ENCODE results near the gene DAAM1.

DAAM1 gene

GRCh38 chr14:59238216-59238615 lies 49.7 kb downstream of the DAAM1 start:
- Mint-ChIP-seq H3K9me3 (peaks cover 22% of the 10 kb centered on the region), H3K4me3 (no peak overlapping the region), H3K27ac (peak overlapping the region in 2 of 3 experiments; percentile 18 to 30), H3K36me3 (ENCODE audit: low read depth) (peaks cover 20% of the 10 kb centered on the region), H3K27me3 (ENCODE audit: low read depth) (no peaks in the 10 kb centered on the region), H3K4me1 (peaks cover 53% of the 10 kb centered on the region)
- no peak for TF ChIP-seq CTCF (IDR thresholded peaks at IDR 0.05; ENCODE audit: unreplicated experiment in 3 of 3)

DNA sequence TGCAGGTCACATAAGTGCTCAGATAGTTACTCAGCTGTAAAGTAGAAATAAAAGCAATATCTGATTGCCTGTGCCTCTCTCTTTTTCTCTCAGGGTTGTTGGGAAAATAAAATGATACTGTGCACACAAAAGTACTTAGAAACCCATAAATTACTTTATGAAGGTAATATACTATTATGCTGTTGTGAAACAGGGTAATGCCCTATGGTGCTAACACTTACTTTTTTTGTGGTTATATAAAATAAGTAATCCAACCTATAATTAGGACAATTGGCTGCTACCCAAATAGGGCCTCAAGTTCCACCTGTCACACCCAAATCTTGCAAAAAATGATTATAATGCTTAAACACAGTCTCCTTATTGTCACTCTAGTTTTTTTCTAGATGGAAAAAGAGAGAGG lies 50.6 kb downstream of the DAAM1 start:
- no peak overlapping the region for H3K4me3 Mint-ChIP-seq
- TF ChIP-seq CTCF (IDR thresholded peaks at IDR 0.05; ENCODE audit: unreplicated experiment in 3 of 3) = no peak
- H3K27ac Mint-ChIP-seq = no peak overlapping the region
- peaks cover 18% of the 10 kb centered on the region for H3K9me3 Mint-ChIP-seq
- H3K27me3 Mint-ChIP-seq (ENCODE audit: low read depth) = no peaks in the 10 kb centered on the region
- peaks cover 53% of the 10 kb centered on the region for H3K4me1 Mint-ChIP-seq
- peaks cover 22% of the 10 kb centered on the region for H3K36me3 Mint-ChIP-seq (ENCODE audit: low read depth)

- no peak for TF ChIP-seq CTCF (IDR thresholded peaks at IDR 0.05; ENCODE audit: unreplicated experiment in 3 of 3)
- peaks cover 7% of the 10 kb centered on the region for H3K9me3 Mint-ChIP-seq
- H3K4me1 Mint-ChIP-seq = peaks cover 61% of the 10 kb centered on the region
- H3K36me3 Mint-ChIP-seq (ENCODE audit: low read depth) = peaks cover 15% of the 10 kb centered on the region
- no peaks in the 10 kb centered on the region for H3K27me3 Mint-ChIP-seq (ENCODE audit: low read depth)
- H3K4me3 Mint-ChIP-seq = no peak overlapping the region
- H3K27ac Mint-ChIP-seq = no peak overlapping the region
These were observed 51.9 kb downstream of the DAAM1 start for GRCh38 chr14:59240356-59240755.

GRCh38 chr14:59241121-59241520 lies 52.7 kb downstream of the DAAM1 start:
- H3K27ac Mint-ChIP-seq = no peak overlapping the region
- H3K27me3 Mint-ChIP-seq (ENCODE audit: low read depth) = no peaks in the 10 kb centered on the region
- H3K36me3 Mint-ChIP-seq (ENCODE audit: low read depth) = peaks cover 11% of the 10 kb centered on the region
- H3K9me3 Mint-ChIP-seq = peaks cover 3% of the 10 kb centered on the region
- TF ChIP-seq CTCF (IDR thresholded peaks at IDR 0.05; ENCODE audit: unreplicated experiment in 3 of 3) = no peak
- H3K4me3 Mint-ChIP-seq = no peak overlapping the region
- H3K4me1 Mint-ChIP-seq = peaks cover 56% of the 10 kb centered on the region

- Mint-ChIP-seq H3K4me1 (peaks cover 39% of the 10 kb centered on the region), H3K4me3 (no peak overlapping the region), H3K9me3 (peaks cover 3% of the 10 kb centered on the region), H3K27ac (no peak overlapping the region), H3K27me3 (ENCODE audit: low read depth) (no peaks in the 10 kb centered on the region), H3K36me3 (ENCODE audit: low read depth) (peaks cover 12% of the 10 kb centered on the region)
- no peak for TF ChIP-seq CTCF (IDR thresholded peaks at IDR 0.05; ENCODE audit: unreplicated experiment in 3 of 3)
These were observed 54.7 kb downstream of the DAAM1 start for GRCh38 chr14:59243174-59243573.

GRCh38 chr14:59244581-59244980 lies 56.1 kb downstream of the DAAM1 start:
- Mint-ChIP-seq H3K36me3 (ENCODE audit: low read depth) (peaks cover 17% of the 10 kb centered on the region), H3K27ac (peak overlapping the region in 1 of 3 experiments; percentile 26), H3K4me1 (peaks cover 35% of the 10 kb centered on the region), H3K4me3 (no peak overlapping the region), H3K27me3 (ENCODE audit: low read depth) (no peaks in the 10 kb centered on the region), H3K9me3 (peaks cover 3% of the 10 kb centered on the region)
- TF ChIP-seq CTCF (IDR thresholded peaks at IDR 0.05; ENCODE audit: unreplicated experiment in 3 of 3) = no peak

Measured in nephron (organoid).